HG03460 (cell line): ENCODE results near the gene LRRTM1.

Source experiments
- ATAC-seq: cut with Tn5 transposase; IDR thresholded peaks from one replicate; pipeline ENCODE4 v1.9.1; 2021; ENCODE audit not compliant: unreplicated experiment

LRRTM1 gene

DNA sequence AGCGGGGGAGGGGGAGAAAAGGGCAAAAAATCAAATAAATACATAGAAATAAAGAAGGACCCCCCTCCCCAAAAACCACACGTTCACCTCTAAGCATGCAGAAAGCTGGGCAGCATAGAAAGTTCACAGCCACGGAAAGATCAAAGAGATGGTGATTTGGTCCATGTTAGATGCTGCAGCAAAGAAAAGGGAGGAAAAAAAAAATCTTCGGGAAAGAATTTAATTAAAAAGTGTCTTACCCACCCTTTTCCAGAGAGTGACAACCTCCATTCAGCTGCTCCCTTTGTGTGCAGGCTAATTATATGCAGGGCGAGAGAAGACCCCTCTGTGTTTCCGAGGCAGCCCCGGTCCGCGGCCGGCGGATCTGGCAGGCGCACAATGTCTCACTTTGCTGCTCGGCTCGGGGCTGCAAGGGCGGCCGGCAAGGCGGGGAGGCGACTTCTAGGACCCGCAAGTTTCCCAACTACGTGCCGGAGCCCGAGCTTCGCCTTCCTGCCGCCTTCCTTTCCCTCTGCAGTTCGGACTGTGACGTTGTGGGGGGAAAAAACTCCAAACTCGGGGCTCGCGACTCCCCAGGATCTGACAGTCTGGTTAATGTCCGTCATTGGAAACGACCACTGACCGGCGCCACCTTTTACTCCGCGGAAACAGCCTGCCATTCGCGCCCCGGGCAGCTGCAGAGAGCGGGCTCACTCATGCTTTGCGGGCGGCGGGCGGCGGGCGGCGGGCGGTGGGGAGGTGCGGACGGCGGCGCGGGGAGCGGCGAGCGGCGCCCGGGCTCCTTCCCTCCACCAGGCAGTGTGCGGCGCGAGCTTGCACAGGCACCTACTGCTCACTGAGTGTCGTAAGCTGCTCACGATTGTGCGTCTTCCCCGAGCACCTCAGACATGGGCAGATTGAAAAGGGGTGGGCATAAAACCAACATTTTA, at the start of gene LRRTM1:
TSS of gene LRRTM1 (minus strand) at position 844 of the 929 bp plus-strand sequence. CDS start 933 bp downstream, outside the sequence.
- ATAC-seq, result no peak

- no peak for ATAC-seq
These were observed 46.7 kb upstream of the LRRTM1 start for GRCh38 chr2:80351231-80351630.

GRCh38 chr2:80348953-80349352, 44.4 kb upstream of the LRRTM1 start:
- ATAC-seq, result no peak

- ATAC-seq, result no peak
These were observed 43.5 kb upstream of the LRRTM1 start for GRCh38 chr2:80348078-80348477.

GRCh38 chr2:80340022-80340421, 35.5 kb upstream of the LRRTM1 start:
- ATAC-seq, result no peak

DNA sequence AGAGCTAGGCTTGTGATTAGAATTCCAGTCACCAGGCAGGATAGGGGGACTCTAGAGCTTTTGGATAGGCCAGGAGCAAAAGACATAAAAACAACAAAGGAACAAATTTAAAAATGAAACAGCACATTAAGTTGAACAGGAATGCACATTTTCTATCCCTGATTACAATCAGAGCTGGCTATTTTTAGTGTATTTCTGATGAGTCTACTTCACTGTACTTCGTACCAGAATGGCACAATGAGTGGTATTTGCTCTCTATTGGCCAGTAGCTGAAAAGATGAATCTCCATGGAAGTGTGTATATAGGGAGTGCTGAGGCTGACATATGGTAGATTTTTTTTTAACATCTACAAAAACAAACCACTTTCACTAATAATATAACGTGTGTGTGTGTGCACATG, 34.2 kb upstream of the LRRTM1 start:
- ATAC-seq, result no peak

- no peak for ATAC-seq
These were observed 30.9 kb upstream of the LRRTM1 start for GRCh38 chr2:80335411-80335810.

DNA sequence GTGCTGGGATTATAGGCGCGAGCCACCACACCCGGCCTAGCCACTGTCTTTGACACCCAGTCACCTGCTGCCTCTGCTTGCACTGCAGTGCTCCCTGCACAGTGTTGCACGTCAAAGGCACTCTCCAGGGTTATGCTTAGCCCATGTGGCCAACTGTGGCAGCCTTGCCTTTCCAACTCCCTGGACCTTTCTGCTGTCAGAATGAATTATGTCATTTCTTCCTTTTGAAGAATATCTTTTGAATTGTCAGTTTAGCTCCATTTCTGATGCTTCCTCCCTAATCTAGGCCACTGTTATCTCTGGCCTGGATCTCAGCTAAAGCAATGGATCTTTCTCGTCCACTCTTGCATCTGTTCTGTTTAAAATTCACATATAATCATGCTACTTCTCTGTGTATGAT, 29.3 kb upstream of the LRRTM1 start:
- no peak for ATAC-seq

DNA sequence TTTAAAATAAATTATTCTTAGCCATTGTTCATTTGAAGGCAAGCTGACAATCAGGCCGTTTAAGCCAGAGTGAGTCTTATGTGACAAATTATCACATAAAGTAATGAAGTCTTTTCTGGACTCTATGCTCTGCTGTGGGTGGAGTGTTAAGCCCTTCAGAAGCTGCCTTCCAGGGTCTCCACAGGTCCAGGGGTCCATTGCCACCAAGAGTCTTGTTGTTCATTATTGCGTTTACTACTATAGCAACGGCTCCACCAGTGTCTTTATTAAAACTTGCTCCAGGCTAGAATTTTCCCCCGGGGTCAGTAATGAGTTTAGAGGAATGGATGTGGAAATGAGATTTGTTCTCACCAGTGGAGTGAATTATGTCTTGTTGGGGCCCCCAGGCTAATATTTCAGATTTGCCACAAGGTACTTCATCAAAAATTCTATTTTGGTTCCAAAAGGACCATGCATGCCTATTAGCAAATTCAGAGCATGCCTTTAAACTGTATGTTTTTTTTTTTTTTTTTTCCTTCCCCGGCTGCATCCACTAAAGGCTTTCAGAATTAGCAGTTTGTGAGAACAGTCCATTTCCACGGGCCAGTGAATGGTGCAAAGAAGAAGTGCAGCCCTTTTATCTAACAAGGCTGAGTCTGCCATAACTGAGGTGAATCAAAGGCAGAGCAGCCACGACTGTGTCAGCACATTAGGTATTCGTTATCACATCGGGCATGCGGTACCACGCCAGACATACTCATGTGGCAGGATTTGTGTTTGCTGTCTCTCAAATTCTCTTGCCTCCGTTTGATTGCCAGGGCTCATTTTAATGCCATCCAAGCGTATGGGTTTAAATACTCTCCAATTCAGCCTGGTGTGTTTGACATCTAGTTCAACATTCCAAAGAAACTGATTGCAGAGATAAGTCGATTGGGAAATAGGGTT, 26.2 kb upstream of the LRRTM1 start:
- no peak for ATAC-seq

DNA sequence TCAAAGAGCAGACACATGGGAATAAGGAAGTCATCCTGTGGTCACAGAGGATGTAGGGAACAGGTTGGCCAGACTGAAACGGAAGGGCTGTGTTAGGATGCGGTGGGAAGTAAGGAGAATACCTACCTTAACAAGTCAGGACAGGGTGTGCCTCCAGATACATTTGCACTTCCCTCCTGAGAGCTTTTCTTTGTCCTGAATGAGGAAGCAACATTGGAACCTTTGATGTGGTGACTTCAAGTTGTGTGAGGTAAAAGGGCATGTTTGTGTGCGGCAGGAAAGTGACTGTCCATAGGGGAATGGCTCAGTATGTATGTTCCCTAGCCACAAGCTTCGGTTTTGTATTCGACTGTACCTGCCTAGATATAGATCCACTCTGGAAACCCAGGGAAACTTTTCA, 24.9 kb upstream of the LRRTM1 start:
- no peak for ATAC-seq

DNA sequence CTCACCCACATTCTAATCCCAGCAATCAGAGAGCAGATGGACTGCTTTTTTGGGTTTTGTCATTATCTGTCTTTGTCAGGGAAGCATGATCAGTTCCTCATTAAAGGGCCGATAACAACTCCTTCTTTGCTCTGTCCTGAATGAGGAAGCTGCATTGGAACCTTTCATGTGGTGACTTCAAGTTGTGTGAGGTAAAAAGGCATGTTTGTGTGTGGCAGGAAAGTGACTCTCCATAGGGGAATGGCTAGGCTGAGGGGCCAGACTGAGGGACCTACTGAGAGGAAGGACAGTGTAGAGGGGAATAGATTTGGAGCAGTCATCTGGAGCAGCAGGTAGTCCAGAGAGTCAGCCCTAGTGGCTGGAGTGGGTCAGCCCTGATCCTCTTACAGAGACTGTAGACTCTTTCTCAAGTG, 23.6 kb upstream of the LRRTM1 start:
- no peak for ATAC-seq

GRCh38 chr2:80326861-80327260, 22.3 kb upstream of the LRRTM1 start:
- ATAC-seq, result no peak

DNA sequence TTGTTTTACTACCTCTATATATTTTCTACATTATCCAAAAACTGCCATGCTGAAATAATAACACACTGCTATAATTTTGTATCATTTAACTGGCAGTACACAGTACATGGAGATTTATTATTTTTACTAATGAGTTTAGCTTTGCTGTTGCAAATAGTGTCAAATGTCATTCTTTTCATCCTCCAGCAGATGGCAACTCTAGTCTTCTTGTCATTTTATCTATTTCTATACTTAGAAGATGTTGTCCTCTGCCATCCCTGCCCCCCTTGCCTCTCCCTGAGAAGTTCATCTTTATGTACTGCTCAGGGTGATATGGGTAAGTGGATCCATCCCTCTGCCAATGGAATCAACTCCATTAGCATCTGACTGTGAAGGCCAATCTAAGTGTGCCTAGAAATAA, 21.7 kb upstream of the LRRTM1 start:
- no peak for ATAC-seq

GRCh38 chr2:80324525-80324924, 20.0 kb upstream of the LRRTM1 start:
- ATAC-seq, result no peak

- ATAC-seq, result no peak
These were observed 19.1 kb upstream of the LRRTM1 start for GRCh38 chr2:80323610-80324009.

DNA sequence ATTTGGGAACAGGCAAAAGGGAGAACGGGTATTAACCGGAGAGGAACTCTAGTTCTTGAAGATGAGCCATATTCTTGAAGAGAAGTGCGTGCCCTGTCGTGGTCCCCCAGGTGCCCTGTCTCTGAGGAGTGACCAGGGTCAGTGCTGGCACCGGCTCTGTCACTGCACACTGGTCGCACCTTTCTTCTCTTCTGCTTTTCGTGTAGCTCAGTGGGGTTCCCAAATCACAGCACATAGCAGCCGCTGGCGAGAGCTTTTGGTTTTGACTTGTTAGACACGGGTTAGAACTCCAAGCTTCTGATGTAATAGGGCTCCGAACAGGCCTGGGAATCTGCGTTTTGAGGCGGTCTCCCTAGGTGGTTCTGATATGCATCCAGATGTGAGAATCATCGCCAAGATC, 18.4 kb upstream of the LRRTM1 start:
- ATAC-seq, result no peak

DNA sequence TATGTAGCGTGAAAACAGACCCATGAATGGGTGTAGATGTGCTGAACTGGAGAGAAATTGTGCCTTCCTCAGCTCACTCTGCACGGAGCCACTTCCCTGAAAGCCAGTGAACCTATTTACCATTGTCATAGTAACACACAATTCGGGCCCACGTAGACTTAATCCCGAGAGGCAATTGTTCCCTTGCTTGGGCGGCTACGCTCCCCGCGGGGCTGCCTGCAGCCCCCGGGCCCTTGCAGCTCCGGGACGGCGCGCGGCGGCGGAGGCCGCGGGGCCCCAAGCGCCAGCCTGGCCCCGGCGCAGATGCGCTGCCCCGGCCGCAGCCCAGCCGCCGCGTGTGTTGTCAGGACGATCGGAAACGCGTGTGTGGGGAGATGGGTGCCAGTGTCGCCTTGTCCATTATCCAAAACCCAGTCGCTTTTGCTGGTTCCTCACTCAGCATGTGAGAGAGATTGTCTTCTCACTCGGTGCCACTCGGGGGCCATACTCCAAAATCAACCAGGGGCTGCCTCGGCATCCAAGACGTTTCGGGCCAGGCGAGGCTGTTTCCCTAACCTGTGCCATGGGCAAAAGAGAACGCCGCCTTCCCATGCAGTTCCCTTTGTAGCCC, 17.9 kb upstream of the LRRTM1 start:
- ATAC-seq, result no peak

DNA sequence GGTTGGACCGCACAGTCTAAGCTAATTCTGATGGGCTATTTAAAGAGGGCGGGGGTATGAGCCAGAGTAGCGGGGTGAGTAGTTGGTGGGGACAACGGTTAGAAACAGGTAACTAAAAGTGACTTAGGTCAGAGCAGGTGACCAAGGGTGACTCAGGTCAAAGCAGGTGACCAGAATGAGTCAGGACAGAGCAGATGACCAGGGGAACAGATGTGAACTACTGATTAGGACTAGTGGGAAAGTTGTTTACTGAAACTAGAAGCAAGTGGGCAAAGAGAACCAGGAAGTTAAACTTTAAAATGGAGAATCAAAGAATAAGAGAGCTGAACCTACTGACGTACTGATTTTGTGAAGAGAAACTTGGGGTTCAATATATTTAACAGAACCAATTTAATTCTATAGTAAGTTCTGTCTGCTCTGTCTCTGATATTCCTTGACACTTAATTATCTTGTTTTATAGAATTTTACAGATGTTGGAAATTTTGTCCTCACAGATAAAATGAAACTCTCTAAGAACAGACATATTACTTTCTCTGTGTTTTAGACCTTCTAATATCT, 7.8 kb upstream of the LRRTM1 start:
- no peak for ATAC-seq

DNA sequence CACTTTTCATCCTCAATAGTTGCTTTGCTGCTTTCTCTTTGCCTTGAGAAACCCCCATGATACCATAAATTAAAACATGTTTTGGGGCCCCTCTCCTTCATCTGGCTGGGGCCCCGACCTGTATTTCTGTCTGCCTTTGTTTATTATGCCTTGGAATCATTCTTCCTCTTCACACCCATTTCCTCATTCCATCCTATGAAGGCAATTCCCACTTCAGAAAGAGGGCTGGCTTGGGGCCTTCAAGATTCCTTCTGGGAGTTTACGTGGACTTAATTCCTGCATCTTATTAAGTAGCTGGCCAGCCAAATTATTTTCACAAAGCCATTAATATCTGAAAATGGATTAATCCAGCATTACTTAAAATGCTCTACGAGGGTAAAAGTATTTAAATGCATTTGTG, 6.8 kb upstream of the LRRTM1 start:
- no peak for ATAC-seq

- no peak for ATAC-seq
These were observed 1.3 kb downstream of the LRRTM1 start for GRCh38 chr2:80303006-80303908.
